ENCODE results near the gene ERP27.

Gene ERP27

DNA sequence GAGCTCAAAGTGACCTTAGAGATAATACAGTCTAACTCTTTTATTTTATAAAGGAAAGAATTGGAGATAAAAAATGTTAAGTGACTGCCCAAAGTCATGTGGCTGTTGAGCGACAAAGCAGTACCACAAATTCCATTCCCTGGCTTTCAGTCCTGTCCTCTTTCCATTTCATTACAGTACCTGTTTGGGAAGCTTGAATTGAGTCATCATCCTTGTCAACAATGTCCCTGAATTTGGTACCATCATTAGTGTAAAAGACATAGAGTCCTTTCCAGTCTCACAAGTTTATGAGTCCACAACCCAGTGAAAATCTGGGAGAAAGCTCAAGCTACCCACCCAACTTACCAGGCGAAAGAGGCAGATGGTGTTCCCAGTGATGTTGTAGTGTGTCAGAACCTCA lies 3.8 kb downstream of the ERP27 start:
- no peak for DNase-seq

DNA sequence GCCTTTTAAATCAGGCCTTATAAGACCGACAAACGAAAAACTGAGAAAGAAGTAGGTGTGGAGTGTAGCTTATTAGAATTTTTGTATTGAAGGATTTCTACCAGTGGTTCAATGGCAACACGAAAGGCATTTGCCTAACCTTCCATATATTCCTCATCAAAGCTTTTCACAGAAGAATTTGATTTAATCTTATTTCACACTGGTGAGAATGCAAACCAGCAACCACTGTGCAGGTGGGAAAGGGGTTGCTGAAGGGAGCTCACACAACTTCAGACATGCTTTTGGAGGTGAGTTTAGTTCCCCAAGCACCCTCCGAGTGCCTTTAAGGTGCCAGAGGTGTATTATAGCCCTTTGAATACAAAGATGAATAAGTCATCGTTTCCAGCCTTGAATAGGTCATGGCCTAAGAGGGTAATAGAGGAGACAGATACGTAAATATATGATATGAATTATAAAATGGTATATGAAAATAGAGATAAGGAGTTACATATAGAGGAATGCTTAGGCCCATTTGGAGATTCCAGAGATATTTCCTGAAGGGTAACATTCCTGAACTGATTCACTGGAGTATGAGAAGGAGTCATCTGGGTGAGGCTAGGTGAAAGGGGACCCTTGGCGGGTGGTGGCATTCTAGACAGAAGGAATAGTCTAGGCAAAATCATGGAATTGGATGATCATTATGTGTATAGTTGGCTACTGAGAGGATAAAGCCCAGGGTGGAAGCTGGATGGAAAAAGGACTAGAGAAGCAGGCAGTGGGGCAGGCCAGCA lies 6.4 kb downstream of the ERP27 start:
- DNase-seq: no peak

DNA sequence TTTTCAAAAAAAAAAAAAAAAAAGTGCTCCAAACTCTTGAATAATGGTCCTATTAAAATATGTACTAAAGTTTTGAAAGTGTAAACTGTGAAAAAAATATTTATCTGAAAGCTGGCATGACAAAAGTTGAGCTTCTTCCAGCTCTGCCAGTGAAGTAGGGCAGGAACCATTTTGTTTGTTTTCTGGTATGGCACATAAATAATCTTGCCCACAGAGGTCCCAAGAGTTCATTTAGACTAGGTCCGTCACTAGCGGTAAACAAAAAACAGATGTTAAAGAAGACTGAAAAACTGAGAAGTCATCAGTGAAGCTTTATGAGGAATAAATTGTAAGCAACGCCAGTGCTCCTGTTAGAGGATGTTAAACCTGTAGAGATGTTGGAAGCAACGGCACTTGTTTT lies 7.0 kb downstream of the ERP27 start:
- no peak for DNase-seq

DNA sequence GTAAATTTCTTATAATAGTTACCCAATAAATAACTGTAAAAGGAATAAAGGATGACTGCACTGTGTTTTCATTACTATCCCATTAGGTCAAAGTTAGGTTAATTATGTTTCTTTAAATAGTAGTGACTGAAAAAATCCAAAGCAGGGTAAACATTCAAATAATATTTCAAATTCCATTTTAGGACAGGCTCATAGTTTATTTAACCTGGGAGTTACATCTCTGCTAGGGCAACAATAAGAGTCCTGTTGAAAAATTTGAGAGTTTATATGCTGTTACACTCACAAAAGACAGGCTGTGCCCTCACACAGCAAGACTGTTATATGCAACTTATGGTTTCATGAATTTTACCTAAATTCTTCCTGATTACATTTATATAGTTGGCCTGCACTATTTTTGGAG lies 8.0 kb downstream of the ERP27 start:
- no peak for DNase-seq

DNA sequence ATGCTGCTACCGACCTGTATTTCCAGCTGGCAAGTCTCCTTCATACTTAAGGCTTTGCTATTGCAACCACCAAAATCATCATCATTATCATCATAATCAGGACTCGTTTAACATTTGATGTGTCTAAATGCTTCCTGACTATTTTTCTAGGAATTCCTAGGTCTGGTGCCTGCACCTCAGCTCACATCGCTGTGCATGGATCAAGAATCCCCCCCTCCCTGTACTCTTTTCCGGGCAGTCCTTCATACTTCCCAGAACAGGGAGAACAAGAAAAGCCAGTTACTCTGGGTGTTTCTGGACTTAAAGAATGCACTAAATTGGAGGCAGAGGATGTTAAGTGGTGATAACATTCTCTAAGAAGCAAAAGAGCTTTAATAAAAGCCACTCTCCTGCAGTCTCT lies 9.4 kb downstream of the ERP27 start:
- no peak for DNase-seq

DNA sequence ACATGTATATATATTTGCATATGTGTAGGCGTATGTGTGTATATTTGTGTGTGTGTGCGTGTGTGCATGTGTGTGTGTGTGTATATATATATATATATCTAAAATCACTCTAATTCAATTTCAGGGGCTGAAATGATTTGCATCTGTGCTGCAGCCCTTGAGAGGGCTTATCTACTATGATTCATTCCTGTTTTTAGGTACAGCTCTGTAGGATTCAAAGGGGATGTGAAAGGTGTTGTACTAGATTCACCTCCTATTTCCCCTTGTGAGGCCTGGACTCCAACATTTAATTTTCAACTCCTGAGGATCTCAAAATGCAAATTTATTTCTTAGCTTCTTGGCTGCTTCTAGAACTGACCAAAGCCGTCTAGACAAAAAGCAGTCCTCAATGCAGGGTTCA lies 11.1 kb downstream of the ERP27 start:
- DNase-seq: no peak

DNA sequence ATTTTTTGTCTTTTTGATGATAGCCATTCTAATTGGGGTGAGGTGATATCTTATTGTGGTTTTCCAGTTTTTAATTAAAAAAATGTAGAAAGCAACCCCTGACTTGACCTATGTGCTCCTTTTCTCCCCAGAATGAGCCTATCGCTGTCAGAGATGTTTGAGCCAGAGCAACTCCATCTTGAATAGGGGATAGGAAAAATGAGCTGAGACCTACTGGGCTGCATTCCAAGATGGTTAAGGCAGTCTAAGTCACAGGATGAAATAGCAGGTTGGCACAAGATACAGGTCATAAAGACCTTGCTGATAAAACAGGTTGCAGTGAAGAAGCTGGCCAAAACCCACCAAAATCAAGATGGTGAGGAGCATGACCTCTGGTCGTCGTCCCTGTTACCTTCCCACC lies 13.8 kb downstream of the ERP27 start:
- no peak for DNase-seq

DNA sequence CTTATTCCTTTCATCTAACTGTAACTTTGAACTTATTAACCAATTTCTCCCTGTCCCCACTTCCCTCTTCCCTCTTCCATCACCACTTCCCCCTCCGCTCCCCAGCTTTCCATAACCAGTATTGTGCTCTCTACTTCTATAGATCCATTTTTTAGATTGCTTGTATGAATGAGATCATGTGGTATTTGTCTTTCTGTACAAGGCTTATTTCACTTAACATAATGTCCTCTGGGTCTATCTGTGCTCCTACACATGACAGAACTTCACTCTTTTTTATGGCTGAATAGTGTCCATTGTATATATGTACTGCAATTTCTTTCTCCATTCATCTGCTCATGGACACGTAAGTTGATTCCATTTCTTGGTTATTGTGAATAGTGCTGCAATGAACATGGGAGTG lies 14.4 kb downstream of the ERP27 start:
- no peak for DNase-seq

DNA sequence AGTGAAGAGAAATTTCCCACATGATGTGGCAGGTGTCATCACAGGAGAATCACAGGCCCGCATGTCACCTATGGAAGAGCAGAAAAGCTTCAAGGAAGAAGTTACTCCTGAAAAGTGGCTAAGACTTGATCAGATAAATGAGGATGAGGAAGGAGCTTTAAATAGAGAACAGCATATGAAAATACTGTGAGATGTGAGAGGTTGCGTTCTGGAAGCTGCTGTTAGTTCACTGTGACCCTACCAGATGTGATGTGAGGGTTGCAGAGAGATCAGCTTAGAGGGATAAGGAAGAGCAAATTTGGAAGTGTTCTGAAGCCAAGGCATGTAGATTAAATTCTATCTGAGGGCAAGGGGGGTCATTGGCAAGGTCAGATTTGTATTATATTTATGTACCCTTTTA lies 17.1 kb downstream of the ERP27 start:
- no peak for DNase-seq

DNA sequence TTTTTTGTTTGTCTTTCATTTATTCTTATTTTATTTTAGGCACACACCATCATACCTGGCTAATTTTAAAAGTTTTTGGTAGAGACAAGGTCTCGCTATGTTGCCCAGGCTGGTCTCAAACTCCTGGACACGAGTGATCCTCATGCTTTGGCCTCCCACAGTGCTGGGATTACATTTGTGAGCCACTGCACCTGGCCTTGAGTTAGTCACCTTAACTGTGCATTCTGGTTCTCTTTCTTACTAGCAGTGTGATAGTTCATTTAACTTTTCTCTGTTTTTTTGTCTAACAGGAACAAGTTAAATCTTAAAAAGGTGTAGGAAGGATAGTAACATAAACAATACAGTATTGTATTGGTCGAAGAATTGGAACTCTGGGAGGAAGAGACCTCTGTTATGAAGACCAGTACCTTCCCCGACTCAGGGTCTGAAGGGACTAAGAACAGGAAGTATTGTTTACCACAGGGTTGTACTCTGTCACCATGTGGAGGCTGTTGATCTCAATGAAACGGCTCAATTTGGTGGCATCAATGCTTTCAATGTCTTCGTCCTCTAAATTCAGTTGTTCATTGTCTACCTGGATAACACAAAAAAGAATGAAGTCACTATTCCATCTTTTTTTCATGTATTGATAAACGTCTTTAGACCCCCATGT lies 17.7 kb downstream of the ERP27 start:
- no peak for DNase-seq

DNA sequence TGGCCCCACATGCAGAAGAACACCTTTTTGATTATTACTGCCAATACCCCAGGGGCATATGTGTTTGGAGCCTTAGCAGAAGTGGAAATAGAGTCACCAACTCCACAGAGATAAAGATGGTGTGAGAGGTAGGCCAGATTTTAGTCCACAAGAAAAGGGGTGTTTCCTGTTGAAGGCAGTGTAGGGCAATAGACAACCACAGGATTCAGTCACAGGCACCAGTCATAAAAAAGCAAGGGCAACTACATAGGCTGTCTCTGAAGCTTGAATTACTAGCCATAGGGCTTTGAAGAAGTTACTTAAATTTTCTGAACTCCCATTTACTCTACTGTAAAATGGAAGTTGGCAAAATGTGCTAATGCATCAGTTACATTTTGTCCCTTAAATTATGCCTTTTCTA lies 18.9 kb downstream of the ERP27 start:
- DNase-seq: no peak

DNA sequence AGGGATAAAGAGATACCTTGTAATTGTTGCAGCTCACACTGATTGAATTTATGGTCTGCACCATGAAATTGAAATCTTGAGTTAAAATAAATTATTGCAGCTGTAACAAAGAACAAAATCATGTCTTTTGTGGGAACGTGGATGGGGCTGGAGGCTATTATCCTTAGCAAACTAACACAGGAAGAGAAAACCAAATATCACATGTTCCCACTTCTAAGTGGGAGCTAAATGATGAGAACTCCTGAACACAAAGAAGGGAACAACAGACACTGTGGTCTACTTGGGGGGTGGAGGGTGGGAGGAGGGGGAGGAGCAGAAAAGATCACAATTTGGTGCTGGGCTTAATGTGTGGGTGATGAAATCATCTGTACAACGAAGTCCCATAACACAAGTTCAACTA lies 22.6 kb downstream of the ERP27 start:
- DNase-seq: no peak

DNA sequence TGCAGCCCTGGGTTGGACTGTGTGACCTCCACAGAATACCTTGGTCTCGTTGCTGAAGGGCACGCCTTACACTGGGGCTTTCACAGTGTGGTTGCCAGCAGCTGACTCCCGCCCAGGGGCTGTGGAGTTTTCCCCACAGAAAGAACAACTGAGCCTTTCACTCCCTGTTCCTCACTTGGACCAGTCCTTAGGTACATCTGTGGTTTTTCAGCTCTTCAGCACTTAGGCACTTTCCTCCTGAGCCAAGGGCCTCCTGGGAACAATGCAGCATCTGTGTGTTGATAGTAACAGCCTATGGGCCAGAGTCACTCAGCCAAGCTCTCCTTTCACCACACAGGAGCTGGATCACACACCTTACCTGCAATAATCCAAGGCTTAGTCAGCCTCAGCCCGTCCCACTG lies 25.0 kb downstream of the ERP27 start:
- DNase-seq: no peak

DNA sequence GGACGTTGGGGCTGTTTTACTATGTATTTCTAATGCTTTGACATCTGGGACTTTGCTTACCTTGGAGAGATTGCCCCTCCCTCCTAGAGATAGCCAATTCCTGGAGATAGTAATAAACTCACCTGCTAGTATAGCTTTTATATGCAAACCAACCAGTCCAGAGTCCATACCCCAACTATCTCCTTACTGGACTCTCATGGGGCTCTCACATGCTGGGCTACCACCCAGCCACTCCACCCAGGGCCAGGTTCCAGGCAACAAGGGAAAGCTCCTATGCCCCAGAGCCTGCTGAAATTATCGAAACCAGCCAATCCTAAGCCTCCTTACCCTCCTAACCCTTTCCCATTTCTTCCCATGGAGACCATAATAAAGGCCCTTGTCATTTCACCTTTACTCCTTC lies 27.2 kb downstream of the ERP27 start:
- no peak for DNase-seq

DNA sequence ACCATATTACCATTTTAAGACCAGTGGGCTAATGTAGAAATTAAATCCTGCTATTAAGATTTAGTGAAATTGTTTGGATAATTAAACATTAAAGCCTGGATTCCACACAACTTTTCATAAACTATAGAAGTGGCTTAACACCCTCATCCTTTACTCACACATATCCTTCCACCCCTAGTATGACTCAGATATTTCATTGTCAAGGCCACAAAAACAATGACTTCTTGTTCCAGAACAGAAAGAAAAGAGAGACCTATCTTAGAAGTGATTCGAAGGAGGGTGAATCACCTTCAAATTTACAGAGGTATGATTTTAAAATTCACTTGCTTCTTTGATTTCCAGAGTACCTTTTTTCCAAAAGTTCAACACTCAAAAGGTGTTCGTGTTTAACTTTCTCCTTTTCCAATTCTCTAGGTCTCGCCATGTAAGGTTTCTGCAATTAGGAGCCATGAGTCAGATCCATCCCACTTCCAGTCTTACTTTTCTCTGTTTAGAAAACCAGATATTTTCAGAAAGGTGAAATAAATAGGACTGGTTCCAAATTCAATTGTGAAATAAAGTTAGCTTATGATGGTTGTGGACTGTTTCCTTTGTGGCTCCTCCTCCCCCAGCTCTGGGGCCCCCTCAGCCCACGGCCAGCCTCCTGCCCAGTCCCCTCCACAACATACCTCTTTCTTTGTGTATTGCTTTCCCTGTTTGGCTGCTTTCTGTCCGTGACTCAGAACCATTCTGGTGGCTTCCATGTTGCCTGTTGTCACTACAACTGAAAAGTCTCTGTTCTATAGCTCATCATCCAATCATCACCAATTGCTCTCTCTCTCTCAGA lies 28.0 kb downstream of the ERP27 start:
- DNase-seq: peak; percentile 63

DNA sequence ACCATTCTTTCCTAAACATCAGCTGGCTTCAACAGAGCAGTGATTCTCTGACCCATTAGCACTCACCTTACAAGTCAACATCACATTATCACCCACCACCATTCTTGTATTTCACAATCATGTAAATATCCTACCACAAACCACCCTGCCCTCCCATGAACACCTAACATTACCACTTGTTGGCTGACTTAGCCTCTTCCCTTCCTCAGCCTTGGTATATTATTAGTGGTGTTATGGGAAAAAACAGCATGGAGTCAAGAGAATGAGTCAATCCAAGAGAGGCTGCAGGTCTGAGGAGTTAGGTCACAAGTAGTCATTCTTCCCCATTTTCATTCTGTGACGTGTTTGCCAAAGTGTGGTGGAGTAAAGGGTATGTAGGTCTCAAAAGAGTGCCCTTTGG lies 30.4 kb downstream of the ERP27 start:
- DNase-seq: peak; percentile 64

DNA sequence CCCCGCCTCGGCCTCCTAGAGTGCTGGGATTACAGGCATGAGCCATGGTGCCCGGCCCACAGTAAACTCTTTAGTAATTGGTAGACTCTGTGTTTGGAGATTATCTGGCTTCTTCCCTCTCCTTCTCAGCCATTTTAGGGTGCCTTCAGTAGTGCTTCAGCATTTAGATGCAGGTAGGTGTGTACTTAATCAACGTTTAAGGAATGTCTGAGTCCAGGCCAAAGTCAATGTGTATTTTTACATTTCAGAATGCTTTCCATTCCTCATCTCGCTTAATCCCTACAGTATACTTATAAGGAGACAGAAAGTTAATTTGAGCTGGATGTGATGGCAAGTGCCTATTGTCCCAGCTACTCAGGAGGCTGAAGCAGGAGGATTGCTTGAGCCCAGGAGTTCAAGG lies 32.2 kb downstream of the ERP27 start:
- no peak for DNase-seq

DNA sequence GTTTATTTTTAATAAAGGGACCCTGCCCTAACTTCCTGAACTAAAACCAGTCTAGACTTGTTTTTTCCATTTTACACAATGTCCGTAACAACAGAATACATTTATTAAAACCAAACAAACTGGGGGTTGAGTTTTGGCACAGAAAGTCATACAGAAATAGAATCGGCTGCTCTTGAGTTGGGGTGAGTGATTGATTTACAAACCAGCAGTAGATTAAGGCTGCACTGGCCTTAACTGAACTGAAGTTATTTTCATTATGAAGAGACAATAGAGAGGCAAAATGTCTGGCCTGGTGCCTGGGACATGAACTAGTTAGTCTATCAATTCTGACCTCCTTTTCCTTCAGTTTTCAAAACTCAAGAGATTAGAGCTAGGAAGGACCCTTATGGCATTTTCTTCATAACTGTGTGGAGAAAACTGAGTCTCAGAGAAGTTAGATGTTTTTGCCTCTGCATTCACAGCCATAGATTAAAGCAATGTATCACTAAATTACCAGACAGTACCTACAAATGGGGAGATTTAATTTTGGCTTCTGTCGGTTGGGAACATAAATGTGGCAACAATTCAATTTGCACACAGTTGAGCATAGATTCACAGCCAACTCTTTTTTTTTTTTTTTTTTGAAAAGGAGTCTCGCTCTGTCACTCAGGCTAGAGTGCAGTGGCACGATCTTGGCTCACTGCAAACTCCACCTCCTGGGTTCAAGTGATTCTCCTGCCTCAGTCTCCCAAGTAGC lies 32.9 kb downstream of the ERP27 start:
- no peak for DNase-seq

DNA sequence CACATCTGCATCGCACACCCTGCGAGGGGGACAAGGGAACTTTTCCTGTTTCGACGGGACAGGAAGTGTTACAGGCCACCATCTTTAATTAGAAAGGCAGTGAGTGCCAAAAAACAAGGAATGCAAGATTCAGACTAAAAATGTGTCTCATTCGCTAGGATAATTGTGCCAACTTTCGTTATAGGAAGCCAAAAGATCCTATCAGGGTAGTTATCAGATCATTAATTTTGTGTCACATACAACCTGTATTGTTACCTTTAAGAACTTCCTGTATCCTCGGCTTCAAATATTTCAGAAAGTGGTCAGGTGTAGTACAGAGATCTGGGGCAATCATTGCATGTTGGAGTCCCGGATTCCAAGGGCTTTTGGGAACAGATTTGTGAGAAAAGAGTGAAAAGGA lies 33.5 kb downstream of the ERP27 start:
- DNase-seq: no peak

DNA sequence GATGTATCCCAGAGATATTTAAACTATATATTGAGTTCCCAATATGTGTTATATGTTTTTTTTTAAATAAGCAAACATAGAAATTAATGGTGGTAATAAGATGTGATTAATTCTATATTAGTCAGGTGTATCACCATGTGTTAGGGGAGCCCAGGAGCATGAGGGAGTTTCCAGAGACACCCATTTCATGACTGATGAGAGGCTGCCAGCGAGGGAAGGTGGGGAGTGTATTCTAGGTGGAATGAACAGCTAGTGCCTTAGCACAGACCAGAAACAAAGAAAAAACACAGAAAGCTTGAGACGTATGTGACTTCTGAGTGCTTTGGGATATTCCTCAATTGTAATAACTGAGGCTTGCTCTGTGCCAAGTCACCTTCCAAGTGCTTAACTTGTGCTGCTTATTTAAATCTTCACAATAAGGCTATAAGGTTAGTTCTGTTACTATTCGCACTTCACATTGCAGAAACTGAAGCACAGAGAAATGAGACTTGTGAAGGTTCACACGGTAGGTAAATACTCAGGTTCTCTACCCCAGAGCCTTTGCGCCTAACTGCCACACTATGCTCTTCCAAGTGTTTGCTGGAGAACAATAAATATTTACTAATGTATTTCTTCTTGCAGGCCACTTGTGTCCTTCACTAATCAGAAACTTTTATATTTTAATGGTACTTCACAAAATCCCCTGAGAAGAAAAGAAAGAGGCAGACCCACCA lies 34.8 kb downstream of the ERP27 start:
- DNase-seq: no peak

DNA sequence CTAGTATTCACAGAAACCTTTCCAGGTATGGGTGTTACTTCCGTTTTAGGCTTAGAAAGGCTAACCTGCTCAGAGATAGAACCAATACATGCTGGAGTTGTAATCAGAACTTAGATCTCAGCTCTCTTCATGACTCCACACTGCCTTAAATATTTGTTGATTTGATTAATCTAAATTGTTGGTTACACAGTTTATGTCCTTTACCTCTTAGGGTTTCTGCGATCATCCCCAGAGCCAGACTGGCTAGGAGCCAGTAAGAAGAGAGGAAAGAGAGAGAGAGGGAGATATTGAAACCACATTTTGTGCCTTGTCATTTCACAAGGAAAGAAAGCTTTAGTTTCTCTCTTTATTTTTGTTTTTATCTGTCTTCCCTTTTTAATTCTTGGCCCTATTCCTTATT lies 35.9 kb downstream of the ERP27 start:
- DNase-seq: no peak

DNA sequence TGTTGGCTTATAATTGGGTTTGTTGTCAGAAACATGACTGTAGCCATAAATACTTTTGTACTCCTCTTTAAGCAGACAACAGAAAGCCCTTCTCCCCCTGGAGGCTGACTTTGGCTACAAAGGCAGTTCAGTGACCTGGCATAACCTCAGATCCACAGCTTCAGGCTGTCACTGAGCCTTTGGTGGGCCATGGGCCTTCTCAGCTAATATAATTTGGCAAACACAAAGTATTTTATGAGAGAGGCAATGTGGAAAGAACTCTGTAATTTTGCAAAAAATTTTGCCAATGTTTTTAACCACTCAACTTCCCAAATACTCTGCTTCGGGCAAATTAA lies 37.1 kb downstream of the ERP27 start:
- no peak for DNase-seq
